ENCODE data around the gene ZMAT5.

DNA sequence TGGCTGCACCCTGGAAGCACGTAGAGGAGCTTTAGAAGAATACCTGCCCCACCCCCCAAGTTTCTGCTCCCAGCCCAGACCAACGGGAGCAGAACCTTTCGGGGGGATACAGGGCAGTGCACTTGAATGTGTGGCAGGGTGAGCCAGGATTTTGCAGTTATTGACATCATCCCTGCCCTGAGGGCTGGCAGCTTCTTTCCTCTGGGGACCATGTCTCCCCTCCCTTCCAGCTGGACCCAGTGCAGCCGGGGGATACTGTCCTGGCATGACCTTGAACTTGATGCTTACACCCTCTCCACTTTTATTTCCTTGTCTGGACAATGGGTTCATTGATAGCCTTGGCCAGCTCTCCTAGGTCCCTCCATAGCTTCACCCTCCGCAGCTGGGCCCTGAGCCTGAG is 51.1 kb downstream of the ZMAT5 start:
- TF ChIP-seq, protein P1, sequence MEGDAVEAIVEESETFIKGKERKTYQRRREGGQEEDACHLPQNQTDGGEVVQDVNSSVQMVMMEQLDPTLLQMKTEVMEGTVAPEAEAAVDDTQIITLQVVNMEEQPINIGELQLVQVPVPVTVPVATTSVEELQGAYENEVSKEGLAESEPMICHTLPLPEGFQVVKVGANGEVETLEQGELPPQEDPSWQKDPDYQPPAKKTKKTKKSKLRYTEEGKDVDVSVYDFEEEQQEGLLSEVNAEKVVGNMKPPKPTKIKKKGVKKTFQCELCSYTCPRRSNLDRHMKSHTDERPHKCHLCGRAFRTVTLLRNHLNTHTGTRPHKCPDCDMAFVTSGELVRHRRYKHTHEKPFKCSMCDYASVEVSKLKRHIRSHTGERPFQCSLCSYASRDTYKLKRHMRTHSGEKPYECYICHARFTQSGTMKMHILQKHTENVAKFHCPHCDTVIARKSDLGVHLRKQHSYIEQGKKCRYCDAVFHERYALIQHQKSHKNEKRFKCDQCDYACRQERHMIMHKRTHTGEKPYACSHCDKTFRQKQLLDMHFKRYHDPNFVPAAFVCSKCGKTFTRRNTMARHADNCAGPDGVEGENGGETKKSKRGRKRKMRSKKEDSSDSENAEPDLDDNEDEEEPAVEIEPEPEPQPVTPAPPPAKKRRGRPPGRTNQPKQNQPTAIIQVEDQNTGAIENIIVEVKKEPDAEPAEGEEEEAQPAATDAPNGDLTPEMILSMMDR (IDR thresholded peaks at IDR 0.05 in 8 of 11, conservative IDR thresholded peaks at IDR 0.05 in 3 of 11), result no peak
- no peak for TF ChIP-seq POLR2A (IDR thresholded peaks at IDR 0.05)
- TF ChIP-seq POLR2AphosphoS5 (IDR thresholded peaks at IDR 0.05), result no peak
